BLaER1 (cell line): Measurements from ENCODE around the gene C1QTNF3.

ENCODE experiments used
- H3K27ac ChIP-seq: shearing (Covaris generic); formaldehyde crosslinking; 2 replicates; pipeline ENCODE4 v1.8.1; 2022
- H3K27me3 ChIP-seq: shearing (Covaris generic); formaldehyde crosslinking; 2 replicates; pipeline ENCODE4 v1.8.1; 2022
- H3K36me3 ChIP-seq: shearing (Covaris generic); formaldehyde crosslinking; 2 replicates; pipeline ENCODE4 v1.8.1; 2022
- H3K4me1 ChIP-seq: shearing (Covaris generic); formaldehyde crosslinking; 2 replicates; pipeline ENCODE4 v1.8.1; 2022
- H3K4me2 ChIP-seq: shearing (Covaris generic); formaldehyde crosslinking; 2 replicates; pipeline ENCODE4 v1.8.1; 2022
- H3K4me3 ChIP-seq: shearing (Covaris generic); formaldehyde crosslinking; 2 replicates; pipeline ENCODE4 v1.8.1; 2022
- H3K9ac ChIP-seq: shearing (Covaris generic); formaldehyde crosslinking; 2 replicates; pipeline ENCODE4 v1.8.1; 2022
- H3K9me3 ChIP-seq: shearing (Covaris generic); formaldehyde crosslinking; 2 replicates; pipeline ENCODE4 v1.8.1; 2022
- H4K20me1 ChIP-seq: shearing (Covaris generic); formaldehyde crosslinking; 2 replicates; pipeline ENCODE4 v1.8.1; 2022
- Cebpa-rat ChIP-seq: shearing (Covaris generic); IDR thresholded peaks from 2 replicates; pipeline ENCODE4 v1.8.1; 2022

Gene C1QTNF3

GRCh38 chr5:33981408-33982162 lies 61.4 kb downstream of the C1QTNF3 start:
- no peak for TF ChIP-seq Cebpa-rat
- H3K27ac ChIP-seq: no peak overlapping the region
- no peaks in the 10 kb centered on the region for H3K27me3 ChIP-seq
- H4K20me1 ChIP-seq: no peaks in the 10 kb centered on the region
- H3K4me3 ChIP-seq: no peak overlapping the region
- no peak overlapping the region for H3K4me2 ChIP-seq
- H3K4me1 ChIP-seq: no peaks in the 10 kb centered on the region
- H3K36me3 ChIP-seq: peaks cover 4% of the 10 kb centered on the region; the same call in 1 of the 2 replicates
- no peak overlapping the region for H3K9ac ChIP-seq
- H3K9me3 ChIP-seq: no peaks in the 10 kb centered on the region

GRCh38 chr5:33980030-33980429 lies 63.0 kb downstream of the C1QTNF3 start:
- no peaks in the 10 kb centered on the region for H3K4me1 ChIP-seq
- H3K9me3 ChIP-seq: no peaks in the 10 kb centered on the region

GRCh38 chr5:33978306-33978705 lies 64.7 kb downstream of the C1QTNF3 start:
- Histone ChIP-seq H3K36me3 (no peaks in the 10 kb centered on the region), H3K4me1 (no peaks in the 10 kb centered on the region), H3K4me3 (no peak overlapping the region), H3K9me3 (no peaks in the 10 kb centered on the region), H4K20me1 (no peaks in the 10 kb centered on the region), H3K27ac (no peak overlapping the region), H3K27me3 (no peaks in the 10 kb centered on the region), H3K4me2 (no peak overlapping the region), H3K9ac (no peak overlapping the region)
- TF ChIP-seq Cebpa-rat: no peak

More at GRCh38 chr5:33980030-33980429, 63.0 kb downstream of the C1QTNF3 start:
- H3K4me2 ChIP-seq: no peak overlapping the region
- H4K20me1 ChIP-seq: no peaks in the 10 kb centered on the region
- H3K36me3 ChIP-seq: no peaks in the 10 kb centered on the region
- no peak overlapping the region for H3K4me3 ChIP-seq
- no peak overlapping the region for H3K9ac ChIP-seq
- H3K27ac ChIP-seq: no peak overlapping the region
- no peaks in the 10 kb centered on the region for H3K27me3 ChIP-seq
- TF ChIP-seq Cebpa-rat: no peak

GRCh38 chr5:33976307-33976706 lies 66.7 kb downstream of the C1QTNF3 start:
- Histone ChIP-seq H3K27ac (no peak overlapping the region), H3K4me1 (no peaks in the 10 kb centered on the region), H3K27me3 (no peaks in the 10 kb centered on the region), H3K9me3 (no peaks in the 10 kb centered on the region), H4K20me1 (no peaks in the 10 kb centered on the region), H3K4me3 (no peak overlapping the region), H3K4me2 (no peak overlapping the region), H3K36me3 (no peaks in the 10 kb centered on the region), H3K9ac (no peak overlapping the region)
- TF ChIP-seq Cebpa-rat: no peak

GRCh38 chr5:33975852-33976251 lies 67.2 kb downstream of the C1QTNF3 start:
- H3K36me3 ChIP-seq: no peaks in the 10 kb centered on the region
- H3K4me1 ChIP-seq: no peaks in the 10 kb centered on the region
- H3K9me3 ChIP-seq: no peaks in the 10 kb centered on the region
- no peaks in the 10 kb centered on the region for H4K20me1 ChIP-seq
- H3K27me3 ChIP-seq: no peaks in the 10 kb centered on the region
- no peak overlapping the region for H3K9ac ChIP-seq
- H3K4me3 ChIP-seq: no peak overlapping the region
- no peak overlapping the region for H3K27ac ChIP-seq
- TF ChIP-seq Cebpa-rat: no peak
- H3K4me2 ChIP-seq: no peak overlapping the region

GRCh38 chr5:33973271-33973670 lies 69.7 kb downstream of the C1QTNF3 start:
- Histone ChIP-seq H3K4me1 (no peaks in the 10 kb centered on the region), H3K9ac (no peak overlapping the region), H3K36me3 (no peaks in the 10 kb centered on the region), H4K20me1 (no peaks in the 10 kb centered on the region), H3K27me3 (no peaks in the 10 kb centered on the region), H3K4me3 (no peak overlapping the region), H3K9me3 (no peaks in the 10 kb centered on the region), H3K27ac (no peak overlapping the region), H3K4me2 (no peak overlapping the region)
- no peak for TF ChIP-seq Cebpa-rat

GRCh38 chr5:33969572-33970452 lies 73.2 kb downstream of the C1QTNF3 start:
- Histone ChIP-seq H3K27me3 (no peaks in the 10 kb centered on the region), H3K36me3 (no peaks in the 10 kb centered on the region), H3K4me2 (no peak overlapping the region), H3K9me3 (no peaks in the 10 kb centered on the region), H3K4me1 (no peaks in the 10 kb centered on the region), H3K9ac (no peak overlapping the region), H3K27ac (no peak overlapping the region), H4K20me1 (no peaks in the 10 kb centered on the region), H3K4me3 (no peak overlapping the region)
- TF ChIP-seq Cebpa-rat: no peak

- H3K9ac ChIP-seq: no peak overlapping the region
- H3K4me3 ChIP-seq: no peak overlapping the region
- H3K4me2 ChIP-seq: no peak overlapping the region
- no peaks in the 10 kb centered on the region for H4K20me1 ChIP-seq
- H3K9me3 ChIP-seq: no peaks in the 10 kb centered on the region
- H3K4me1 ChIP-seq: no peaks in the 10 kb centered on the region
- H3K36me3 ChIP-seq: no peaks in the 10 kb centered on the region
- no peak overlapping the region for H3K27ac ChIP-seq
- no peaks in the 10 kb centered on the region for H3K27me3 ChIP-seq
- no peak for TF ChIP-seq Cebpa-rat
Measured at GRCh38 chr5:33968211-33969005, 74.6 kb downstream of the C1QTNF3 start.
